NT2/D1 (cell line): Measurements from ENCODE around the gene HIP1.
"Not testable (repeated sequence)": the region's sequence is repeated elsewhere in the genome, so short reads cannot be mapped to it uniquely, and the experiment has no call there.

Experiments
- DNase-seq: peaks from one replicate; pipeline ENCODE4 v3.0.0-alpha.2; 2011; ENCODE audit warnings: low read depth, low spot score
- H3K27me3 ChIP-seq: 2 replicates; pipeline ENCODE4 v1.6.0; 2011; ENCODE audit warnings: mild to moderate bottlenecking; ENCODE audit not compliant: insufficient read length, insufficient read depth
- H3K36me3 ChIP-seq: 2 replicates; pipeline ENCODE4 v1.6.1; 2011; ENCODE audit warnings: mild to moderate bottlenecking, low read length, mixed read lengths; ENCODE audit not compliant: insufficient read depth, insufficient read length
- H3K4me1 ChIP-seq: 2 replicates; pipeline ENCODE4 v1.5.1; 2011; ENCODE audit not compliant: insufficient read depth, insufficient read length
- H3K4me3 ChIP-seq: 2 replicates; pipeline ENCODE4 v1.5.1; 2011; ENCODE audit warnings: low read depth; ENCODE audit not compliant: insufficient read length
- H3K9ac ChIP-seq: 2 replicates; pipeline ENCODE4 v1.6.0; 2011; ENCODE audit warnings: low read depth; ENCODE audit not compliant: insufficient read length
- H3K9me3 ChIP-seq: 2 replicates; pipeline ENCODE4 v1.5.1; 2011; ENCODE audit warnings: mild to moderate bottlenecking, low read length; ENCODE audit not compliant: insufficient read depth
- SUZ12 ChIP-seq: IDR thresholded peaks from 2 replicates; pipeline ENCODE4 v1.6.1; 2011; ENCODE audit not compliant: insufficient read length, insufficient read depth; ENCODE audit errors: extremely low read depth
- YY1 ChIP-seq: IDR thresholded peaks from 2 replicates; pipeline ENCODE4 v1.6.1; 2011; ENCODE audit not compliant: insufficient read length, insufficient read depth
- ZNF274 ChIP-seq: IDR thresholded peaks from 2 replicates; pipeline ENCODE4 v1.6.1; 2011; ENCODE audit warnings: mild to moderate bottlenecking, low read depth, low read length

Gene HIP1

DNA sequence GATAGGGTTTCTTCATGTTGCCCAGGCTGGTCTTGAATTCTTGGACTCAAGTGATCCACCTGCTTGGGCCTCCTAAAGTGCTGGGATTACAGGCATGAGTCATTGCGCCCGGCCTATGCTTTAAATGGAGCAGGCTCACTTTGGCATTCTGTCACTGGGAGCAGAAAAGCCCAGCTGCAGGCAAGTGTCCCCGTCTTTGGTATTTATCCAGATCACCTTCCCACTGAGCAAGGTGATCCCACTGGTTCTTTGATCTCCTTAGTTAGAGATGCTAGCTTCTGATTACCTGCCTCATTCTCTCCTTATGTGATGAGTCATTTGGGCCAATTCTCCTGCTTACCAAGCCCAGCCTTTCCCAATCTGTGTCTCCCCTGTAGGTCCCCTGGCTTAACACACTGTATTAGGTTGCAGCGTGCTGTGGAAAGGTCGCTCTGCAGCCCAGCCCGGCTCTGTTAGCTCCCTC, 207.4 kb downstream of the HIP1 start:
- Histone ChIP-seq H3K4me1 (no peaks in the 10 kb centered on the region), H3K9ac (no peak overlapping the region), H3K9me3 (no peaks in the 10 kb centered on the region), H3K36me3 (peaks cover 19% of the 10 kb centered on the region), H3K27me3 (no peaks in the 10 kb centered on the region), H3K4me3 (no peak overlapping the region)
- TF ChIP-seq ZNF274 (no peak), SUZ12 (no peak), YY1 (no peak)
- no peak for DNase-seq

DNA sequence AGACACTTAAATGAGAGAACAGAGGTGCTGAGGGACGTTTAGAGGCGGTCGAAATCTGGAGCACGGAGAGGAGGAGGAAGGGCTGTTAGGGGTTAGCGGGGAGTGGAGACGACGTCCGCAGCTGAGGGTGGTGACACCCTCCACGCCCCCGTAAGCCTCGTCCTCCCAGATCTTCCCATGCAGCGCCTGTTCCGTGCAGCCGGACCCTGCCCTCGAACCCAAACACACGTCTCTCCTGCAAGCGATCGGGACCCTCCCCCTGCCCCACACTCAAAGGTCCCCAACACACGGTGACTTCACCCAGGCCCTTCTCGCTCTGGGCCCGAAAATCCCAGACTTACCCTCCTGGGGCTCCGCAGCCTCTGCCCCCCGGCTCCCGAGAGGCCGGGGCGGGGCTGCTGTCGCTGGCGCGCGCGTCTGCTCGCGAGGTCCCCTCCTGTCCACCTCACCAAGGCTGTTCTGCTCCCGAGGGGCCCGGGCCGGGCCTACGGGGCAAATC, 211.5 kb downstream of the HIP1 start:
- not testable (repeated sequence) for DNase-seq, H3K4me1 ChIP-seq, H3K9me3 ChIP-seq, H3K27me3 ChIP-seq
- Histone ChIP-seq H3K9ac (peak overlapping the region; percentile 97), H3K36me3 (peaks cover 30% of the 10 kb centered on the region), H3K4me3 (peak overlapping the region; percentile 80)

GRCh38 chr7:75521727-75522126, 217.0 kb downstream of the HIP1 start:
- H3K4me3 ChIP-seq, H3K4me1 ChIP-seq, H3K9me3 ChIP-seq, H3K27me3 ChIP-seq, H3K9ac ChIP-seq, DNase-seq: not testable (repeated sequence)
- peaks cover 33% of the 10 kb centered on the region for H3K36me3 ChIP-seq

DNA sequence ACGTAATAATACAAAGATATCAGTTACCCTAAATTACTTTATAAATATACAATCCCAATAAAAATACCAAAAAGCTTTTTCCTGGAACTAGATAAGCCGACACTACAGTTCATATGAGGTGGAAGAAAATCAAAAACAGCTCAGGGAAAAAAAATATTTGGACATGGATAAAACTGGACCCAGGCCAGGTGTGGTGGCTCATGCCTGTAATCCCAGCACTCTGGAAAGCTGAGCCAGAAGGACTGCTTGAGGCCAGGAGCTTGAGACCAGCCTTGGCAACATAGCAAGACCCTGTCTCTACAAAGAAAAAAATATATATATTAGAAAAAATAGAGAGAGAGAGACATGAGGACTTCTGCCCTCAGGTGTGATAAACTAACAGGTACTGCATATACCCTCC, 219.9 kb downstream of the HIP1 start:
- peaks cover 12% of the 10 kb centered on the region for H3K36me3 ChIP-seq
- not testable (repeated sequence) for H3K9ac ChIP-seq, DNase-seq, H3K4me1 ChIP-seq, H3K4me3 ChIP-seq, H3K9me3 ChIP-seq, H3K27me3 ChIP-seq

GRCh38 chr7:75509033-75509432, 229.7 kb downstream of the HIP1 start:
- not testable (repeated sequence) for H3K4me1 ChIP-seq, H3K36me3 ChIP-seq, H3K9ac ChIP-seq, H3K27me3 ChIP-seq, DNase-seq, H3K9me3 ChIP-seq, H3K4me3 ChIP-seq

DNA sequence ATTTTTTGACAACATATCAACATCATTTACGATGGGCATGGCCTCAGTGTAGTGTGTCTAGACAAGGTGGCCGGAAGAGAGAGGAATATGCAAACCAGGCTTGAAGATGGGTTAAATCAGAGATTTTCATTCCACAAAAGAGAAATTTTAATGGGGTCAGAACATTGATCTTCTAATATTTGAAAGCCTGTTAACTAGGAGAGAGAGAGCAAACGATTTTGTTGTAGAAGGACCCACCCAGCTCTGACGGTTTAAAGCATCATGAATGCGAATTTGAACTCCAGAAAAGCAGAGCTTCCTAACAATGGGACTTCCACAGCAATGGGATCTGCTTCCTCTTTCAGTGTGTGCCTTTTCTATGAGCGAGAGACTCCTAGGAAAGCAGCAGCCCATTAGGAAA, 246.7 kb downstream of the HIP1 start, which contains the start of gene SPDYE5:
TSS of gene SPDYE5 (plus strand) at position 301 of the 400 bp plus-strand sequence. CDS start 1,728 bp downstream, outside the sequence.
- not testable (repeated sequence) for H3K9me3 ChIP-seq, H3K36me3 ChIP-seq, H3K27me3 ChIP-seq, DNase-seq, H3K4me1 ChIP-seq, H3K4me3 ChIP-seq, H3K9ac ChIP-seq

DNA sequence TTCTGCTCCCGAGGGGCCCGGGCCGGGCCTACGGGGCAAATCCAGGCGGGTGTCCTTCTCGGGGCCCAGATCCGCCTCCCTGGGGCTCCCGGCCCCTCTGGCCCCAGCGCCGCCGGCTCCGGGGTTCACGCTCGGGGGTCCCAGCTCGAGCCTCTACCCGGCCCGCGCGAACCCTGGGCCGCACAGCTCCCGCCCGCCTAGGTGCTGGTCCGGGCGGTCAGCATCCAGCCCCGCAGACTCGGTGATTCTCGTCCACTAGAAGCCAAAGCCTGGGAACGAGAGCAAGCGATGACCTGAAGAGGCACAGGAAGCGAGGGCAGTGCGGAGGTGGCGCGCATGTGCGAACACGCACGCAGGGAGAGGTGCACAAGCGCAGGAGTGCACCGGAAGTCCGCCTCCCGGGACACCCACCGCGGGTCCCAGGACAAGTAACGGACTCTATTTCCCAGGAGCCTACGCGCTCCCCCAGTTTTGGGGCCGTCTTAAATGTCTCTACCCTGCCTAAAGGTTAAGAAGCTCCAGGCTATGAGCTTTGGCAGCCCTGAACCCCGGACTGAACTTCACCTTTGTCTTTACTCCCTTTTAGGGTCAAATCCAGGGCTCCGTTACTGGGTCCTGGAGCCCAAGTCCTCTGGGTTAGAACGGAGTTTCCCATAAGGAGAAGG, 252.6 kb downstream of the HIP1 start, which contains the start of gene POM121C:
TSS of gene POM121C (minus strand) at position 321 of the 665 bp plus-strand sequence. CDS start 44,803 bp downstream, outside the sequence.
- peak within 1 kb of the TSS; percentile 64 for H3K9ac ChIP-seq
- peak; percentile 92 for DNase-seq
- H3K4me1 ChIP-seq, H3K9me3 ChIP-seq, H3K27me3 ChIP-seq, H3K36me3 ChIP-seq: not testable (repeated sequence)
- peak within 1 kb of the TSS; percentile 66 for H3K4me3 ChIP-seq

- Histone ChIP-seq H3K4me3 (peak overlapping the region; percentile 66), H3K9ac (peak overlapping the region; percentile 64)
- DNase-seq, H3K4me1 ChIP-seq, H3K9me3 ChIP-seq, H3K27me3 ChIP-seq, H3K36me3 ChIP-seq: not testable (repeated sequence)
These were observed 253.3 kb downstream of the HIP1 start for GRCh38 chr7:75485355-75485978.
